Measurements from ENCODE around the gene GNPTG.

Gene GNPTG

DNA sequence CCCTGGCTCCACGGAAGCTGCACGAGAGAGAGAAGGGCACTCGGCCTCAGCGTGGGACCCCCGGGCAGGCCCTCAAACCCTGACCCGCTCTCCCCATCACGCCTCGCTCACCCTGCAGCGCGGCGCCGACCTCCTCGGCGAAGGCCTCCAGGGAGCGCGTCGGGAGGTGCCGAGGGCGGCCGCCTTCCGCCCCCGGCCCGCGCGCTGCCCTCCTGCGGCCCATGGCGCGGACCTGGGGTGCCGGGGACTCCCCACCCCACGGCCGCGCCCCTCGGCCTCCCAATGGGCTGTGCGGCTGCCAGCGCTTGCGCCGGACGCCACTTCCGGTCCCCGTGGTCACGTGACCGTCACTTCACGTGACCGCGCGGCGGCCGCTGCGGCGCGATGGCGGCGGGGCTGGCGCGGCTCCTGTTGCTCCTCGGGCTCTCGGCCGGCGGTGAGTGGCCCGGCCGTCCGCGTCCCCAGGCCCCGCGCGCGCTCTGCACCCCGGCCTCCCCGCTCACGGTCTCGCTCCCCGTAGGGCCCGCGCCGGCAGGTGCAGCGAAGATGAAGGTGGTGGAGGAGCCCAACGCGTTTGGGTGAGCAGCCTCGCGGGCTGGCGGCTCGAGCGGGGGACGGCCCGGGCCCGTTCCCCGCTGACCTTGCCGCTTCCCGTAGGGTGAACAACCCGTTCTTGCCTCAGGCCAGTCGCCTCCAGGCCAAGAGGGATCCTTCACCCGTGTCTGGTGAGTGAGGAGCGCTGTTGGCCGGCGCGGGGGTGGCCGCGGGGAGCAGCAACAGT, at the start of gene GNPTG, which contains the start of gene TSR3:
GNPTG (plus strand) TSS at position 350 of the 781 bp plus-strand sequence; CDS start at position 385, 35 bp downstream.
TSR3 (minus strand) TSS at position 297 of the 781 bp plus-strand sequence; CDS start at position 223, 74 bp downstream.
- Histone ChIP-seq H3K9me3 (ENCODE audit: control insufficient read depth, low read length) (no peaks in the 10 kb centered on the region), H3K27me3 (ENCODE audit: control insufficient read depth, insufficient read depth, low read length) (no peaks in the 10 kb centered on the region), H3K9ac (ENCODE audit: low read length) (peak within 1 kb of the TSS; percentile 73), H3K4me3 (ENCODE audit: low read length) (peak within 1 kb of the TSS; percentile 66), H3K4me1 (ENCODE audit: control insufficient read depth, insufficient read depth, low read length) (peaks cover 12% of the 10 kb centered on the region), H3K36me3 (ENCODE audit: control insufficient read depth, insufficient read depth, low read length) (no peaks in the 10 kb centered on the region)

GRCh38 chr16:1305823-1306222, 45.9 kb upstream of the GNPTG start:
- Histone ChIP-seq H3K4me3 (ENCODE audit: low read length) (no peak overlapping the region), H3K27me3 (ENCODE audit: control insufficient read depth, insufficient read depth, low read length) (peaks cover 6% of the 10 kb centered on the region), H3K9ac (ENCODE audit: low read length) (no peak overlapping the region), H3K36me3 (ENCODE audit: control insufficient read depth, insufficient read depth, low read length) (no peaks in the 10 kb centered on the region), H3K9me3 (ENCODE audit: control insufficient read depth, low read length) (no peaks in the 10 kb centered on the region), H3K4me1 (ENCODE audit: control insufficient read depth, insufficient read depth, low read length) (peaks cover 13% of the 10 kb centered on the region)

DNA sequence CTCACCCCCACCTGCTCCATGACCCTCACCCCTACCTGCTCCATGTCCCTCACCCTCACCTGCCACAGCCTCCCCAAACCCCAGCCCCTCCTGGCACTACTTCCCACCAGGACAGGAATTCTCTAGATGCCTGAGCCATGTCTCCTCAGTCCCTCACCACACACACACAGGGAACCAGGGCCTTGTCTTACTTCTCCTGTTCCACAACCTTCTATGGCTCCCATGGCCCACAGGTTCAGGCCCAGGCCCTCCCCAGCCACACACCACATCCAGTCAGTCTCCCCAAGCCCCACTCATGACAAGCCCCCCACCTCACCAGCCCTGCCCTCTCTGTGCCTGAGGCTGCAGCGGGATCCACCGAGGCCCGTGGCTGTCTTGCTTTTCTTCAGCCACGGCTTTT, 45.4 kb upstream of the GNPTG start:
- Histone ChIP-seq H3K27me3 (ENCODE audit: control insufficient read depth, insufficient read depth, low read length) (peaks cover 5% of the 10 kb centered on the region), H3K4me3 (ENCODE audit: low read length) (no peak overlapping the region), H3K9ac (ENCODE audit: low read length) (no peak overlapping the region), H3K9me3 (ENCODE audit: control insufficient read depth, low read length) (no peaks in the 10 kb centered on the region), H3K36me3 (ENCODE audit: control insufficient read depth, insufficient read depth, low read length) (no peaks in the 10 kb centered on the region), H3K4me1 (ENCODE audit: control insufficient read depth, insufficient read depth, low read length) (peaks cover 15% of the 10 kb centered on the region)

DNA sequence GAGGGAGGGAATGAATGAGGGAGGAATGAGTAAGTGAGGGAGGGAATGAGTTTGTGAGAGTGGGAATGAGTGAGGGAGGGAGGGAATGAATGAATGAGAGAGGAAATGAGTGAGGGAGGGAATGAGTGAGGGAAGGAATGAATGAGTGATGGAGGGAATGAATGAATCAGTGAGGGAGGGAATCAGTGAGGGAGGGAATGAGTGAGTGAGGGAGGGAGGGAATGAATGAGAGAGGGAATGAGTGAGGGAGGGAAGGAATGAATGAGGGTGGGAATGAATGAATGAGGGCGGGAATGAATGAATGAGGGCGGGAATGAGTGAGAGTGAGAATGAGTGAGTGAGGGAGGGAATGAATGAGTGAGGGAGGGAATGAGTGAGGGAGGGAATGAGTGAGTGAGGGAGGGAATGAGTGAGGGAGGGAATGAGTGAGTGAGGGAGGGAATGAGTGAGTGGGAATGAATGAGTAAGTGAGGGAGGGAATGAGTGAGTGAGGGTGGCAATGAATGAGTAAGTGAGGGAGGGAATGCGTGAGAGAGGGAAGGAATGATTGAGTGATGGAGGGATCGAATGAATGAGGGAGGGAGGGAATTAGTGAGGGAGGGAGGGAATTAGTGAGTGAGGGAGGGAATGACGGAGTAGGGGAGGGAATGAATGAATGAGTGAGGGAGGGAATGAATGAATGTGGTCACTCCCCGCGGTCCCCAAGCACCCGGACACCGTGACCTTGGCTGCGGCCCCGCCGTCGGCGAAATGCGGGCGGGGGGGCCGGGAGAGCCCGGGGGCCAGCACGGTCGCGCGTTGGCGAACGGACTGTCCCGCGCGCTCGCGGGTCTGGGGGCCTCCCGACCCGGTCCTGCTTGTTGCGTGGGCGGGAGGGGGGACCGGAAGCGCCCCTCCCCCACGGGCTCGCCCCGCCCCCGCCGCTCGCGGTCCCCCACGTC, 43.4 kb upstream of the GNPTG start:
- Histone ChIP-seq H3K4me3 (ENCODE audit: low read length) (no peak overlapping the region), H3K27me3 (ENCODE audit: control insufficient read depth, insufficient read depth, low read length) (no peaks in the 10 kb centered on the region), H3K9me3 (ENCODE audit: control insufficient read depth, low read length) (no peaks in the 10 kb centered on the region), H3K36me3 (ENCODE audit: control insufficient read depth, insufficient read depth, low read length) (no peaks in the 10 kb centered on the region), H3K4me1 (ENCODE audit: control insufficient read depth, insufficient read depth, low read length) (peaks cover 29% of the 10 kb centered on the region), H3K9ac (ENCODE audit: low read length) (peak overlapping the region; percentile 97)

DNA sequence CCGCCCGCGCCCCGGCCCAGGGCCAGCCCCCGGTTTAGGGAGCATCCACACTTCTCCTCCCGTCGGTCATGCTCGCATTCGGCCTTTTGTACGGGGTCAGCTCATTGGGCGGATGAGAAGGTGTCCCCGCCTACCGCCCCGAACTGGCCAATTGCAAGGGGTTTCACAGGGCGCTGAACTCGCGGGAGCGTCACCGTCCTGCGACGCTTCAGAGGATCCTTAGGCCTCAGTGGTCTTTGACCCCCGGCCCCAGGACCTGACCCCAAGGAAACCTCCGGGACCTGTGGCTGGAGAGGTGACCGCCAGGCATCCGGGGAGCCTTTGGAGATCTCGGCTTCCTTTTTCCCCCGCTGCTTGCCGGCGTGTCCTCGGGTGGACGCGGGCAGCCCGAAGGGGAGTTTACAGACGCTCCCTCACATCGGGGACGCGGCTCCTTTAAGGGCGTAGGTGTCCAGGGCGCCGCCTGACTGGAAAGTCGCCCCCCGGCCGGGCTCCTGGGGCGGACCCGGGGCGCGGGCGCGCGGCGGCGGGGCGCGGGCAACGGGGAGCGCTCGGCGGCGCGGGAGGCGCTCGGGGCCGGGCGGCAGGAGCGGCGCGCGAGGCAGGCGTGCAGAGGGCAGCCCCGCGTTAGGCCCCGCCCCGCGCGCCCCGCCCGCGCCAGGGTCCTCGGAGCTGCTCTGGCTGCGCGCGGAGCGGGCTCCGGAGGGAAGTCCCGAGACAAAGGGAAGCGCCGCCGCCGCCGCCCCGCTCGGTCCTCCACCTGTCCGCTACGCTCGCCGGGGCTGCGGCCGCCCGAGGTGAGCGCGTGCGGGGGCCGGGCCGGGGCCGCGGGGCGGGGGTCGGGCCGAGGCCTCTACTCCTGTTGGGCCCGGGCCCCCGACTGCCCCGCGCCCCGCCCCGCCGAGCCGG, 42.5 kb upstream of the GNPTG start, which contains the start of gene UBE2I:
UBE2I (plus strand) TSS at position 660 of the 909 bp plus-strand sequence. CDS start 4,395 bp downstream, outside the sequence.
- no peaks in the 10 kb centered on the region for H3K9me3 ChIP-seq (ENCODE audit: control insufficient read depth, low read length)
- H3K4me1 ChIP-seq (ENCODE audit: control insufficient read depth, insufficient read depth, low read length), result peaks cover 21% of the 10 kb centered on the region
- no peaks in the 10 kb centered on the region for H3K36me3 ChIP-seq (ENCODE audit: control insufficient read depth, insufficient read depth, low read length)
- peak within 1 kb of the TSS; percentile 44 for H3K4me3 ChIP-seq (ENCODE audit: low read length)
- H3K9ac ChIP-seq (ENCODE audit: low read length), result peak within 1 kb of the TSS; percentile 97
- no peaks in the 10 kb centered on the region for H3K27me3 ChIP-seq (ENCODE audit: control insufficient read depth, insufficient read depth, low read length)

GRCh38 chr16:1309888-1310831, 41.6 kb upstream of the GNPTG start:
- Histone ChIP-seq H3K9me3 (ENCODE audit: control insufficient read depth, low read length) (no peaks in the 10 kb centered on the region), H3K4me1 (ENCODE audit: control insufficient read depth, insufficient read depth, low read length) (peaks cover 21% of the 10 kb centered on the region)

GRCh38 chr16:1310832-1311200, 40.9 kb upstream of the GNPTG start:
- Histone ChIP-seq H3K9ac (ENCODE audit: low read length) (peak overlapping the region; percentile 82), H3K4me3 (ENCODE audit: low read length) (peak overlapping the region; percentile 44), H3K4me1 (ENCODE audit: control insufficient read depth, insufficient read depth, low read length) (peaks cover 21% of the 10 kb centered on the region), H3K9me3 (ENCODE audit: control insufficient read depth, low read length) (no peaks in the 10 kb centered on the region), H3K27me3 (ENCODE audit: control insufficient read depth, insufficient read depth, low read length) (no peaks in the 10 kb centered on the region), H3K36me3 (ENCODE audit: control insufficient read depth, insufficient read depth, low read length) (no peaks in the 10 kb centered on the region)

More at GRCh38 chr16:1309888-1310831, 41.6 kb upstream of the GNPTG start:
- Histone ChIP-seq H3K9ac (ENCODE audit: low read length) (peak overlapping the region; percentile 82), H3K4me3 (ENCODE audit: low read length) (peak overlapping the region; percentile 44), H3K27me3 (ENCODE audit: control insufficient read depth, insufficient read depth, low read length) (no peaks in the 10 kb centered on the region), H3K36me3 (ENCODE audit: control insufficient read depth, insufficient read depth, low read length) (no peaks in the 10 kb centered on the region)

DNA sequence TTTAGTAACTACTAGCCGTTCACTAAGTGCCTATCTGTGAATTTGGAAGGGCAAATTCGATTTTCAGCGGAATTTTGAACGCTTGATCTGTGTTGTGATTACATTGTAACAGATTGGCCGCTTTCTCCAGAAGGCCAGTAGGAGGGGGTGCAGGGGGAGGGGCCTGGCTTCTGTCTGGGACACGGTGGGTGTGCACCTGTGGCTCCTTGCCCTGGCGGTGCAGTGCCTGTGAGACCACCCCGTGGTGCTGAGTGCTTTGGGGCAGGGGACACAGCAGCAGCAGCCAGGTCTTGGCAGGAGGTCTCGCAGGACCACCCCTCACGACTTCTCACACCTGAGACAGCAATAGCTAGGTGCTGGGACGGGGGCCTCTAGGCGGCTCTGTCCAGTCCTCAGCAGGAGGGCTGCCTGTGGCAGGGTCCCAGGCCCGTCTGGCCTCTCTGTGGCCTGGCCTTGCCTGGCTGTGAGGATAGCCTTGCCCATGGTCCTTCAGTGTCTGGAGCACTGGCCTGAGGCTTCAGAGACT, 40.5 kb upstream of the GNPTG start:
- Histone ChIP-seq H3K4me3 (ENCODE audit: low read length) (peak overlapping the region; percentile 44), H3K36me3 (ENCODE audit: control insufficient read depth, insufficient read depth, low read length) (no peaks in the 10 kb centered on the region), H3K9me3 (ENCODE audit: control insufficient read depth, low read length) (no peaks in the 10 kb centered on the region), H3K9ac (ENCODE audit: low read length) (peak overlapping the region; percentile 82), H3K4me1 (ENCODE audit: control insufficient read depth, insufficient read depth, low read length) (peaks cover 21% of the 10 kb centered on the region), H3K27me3 (ENCODE audit: control insufficient read depth, insufficient read depth, low read length) (no peaks in the 10 kb centered on the region)

DNA sequence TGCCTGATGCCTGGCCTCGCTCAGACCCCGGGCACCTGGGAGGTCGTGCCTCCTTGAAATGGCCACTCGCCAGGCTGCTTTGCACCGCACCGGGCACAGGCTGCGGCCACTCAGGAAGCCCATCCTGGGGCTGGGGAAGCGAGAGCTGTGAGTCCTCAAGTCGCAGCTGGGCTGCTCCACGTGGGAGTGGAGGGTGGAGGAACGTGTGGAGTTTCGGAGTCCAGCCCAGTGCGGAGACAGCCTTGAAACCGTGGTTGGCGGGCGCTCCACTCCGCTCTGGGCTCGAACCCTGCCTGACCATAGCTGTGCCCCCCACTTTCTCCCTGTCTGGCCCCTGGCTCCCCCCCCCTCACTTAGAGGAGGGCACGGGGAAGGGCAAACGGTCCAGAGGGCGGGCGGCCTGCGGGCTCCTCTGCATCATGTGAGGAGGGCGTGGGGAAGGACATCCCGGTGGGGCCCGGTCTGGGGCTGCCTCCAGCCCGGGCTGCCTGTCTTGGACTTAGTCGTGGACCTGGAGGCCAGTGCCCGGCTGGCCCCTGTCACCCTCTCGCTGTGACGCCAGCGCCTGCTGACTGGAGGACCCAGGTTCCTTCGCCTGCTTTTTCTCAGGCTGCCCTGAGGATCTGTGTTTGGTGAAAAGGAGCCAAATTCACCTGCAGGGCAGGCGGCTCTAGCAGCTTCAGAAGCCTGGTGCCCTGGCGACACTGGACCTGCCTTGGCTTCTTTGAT, 39.8 kb upstream of the GNPTG start:
- H3K4me3 ChIP-seq (ENCODE audit: low read length), result peak overlapping the region; percentile 44
- H3K9me3 ChIP-seq (ENCODE audit: control insufficient read depth, low read length), result no peaks in the 10 kb centered on the region
- H3K27me3 ChIP-seq (ENCODE audit: control insufficient read depth, insufficient read depth, low read length), result no peaks in the 10 kb centered on the region
- H3K4me1 ChIP-seq (ENCODE audit: control insufficient read depth, insufficient read depth, low read length), result peaks cover 21% of the 10 kb centered on the region
- H3K9ac ChIP-seq (ENCODE audit: low read length), result peak overlapping the region; percentile 82
- no peaks in the 10 kb centered on the region for H3K36me3 ChIP-seq (ENCODE audit: control insufficient read depth, insufficient read depth, low read length)

- Histone ChIP-seq H3K36me3 (ENCODE audit: control insufficient read depth, insufficient read depth, low read length) (peaks cover 3% of the 10 kb centered on the region), H3K27me3 (ENCODE audit: control insufficient read depth, insufficient read depth, low read length) (no peaks in the 10 kb centered on the region), H3K9ac (ENCODE audit: low read length) (peak overlapping the region; percentile 82), H3K4me3 (ENCODE audit: low read length) (no peak overlapping the region), H3K4me1 (ENCODE audit: control insufficient read depth, insufficient read depth, low read length) (peaks cover 21% of the 10 kb centered on the region), H3K9me3 (ENCODE audit: control insufficient read depth, low read length) (no peaks in the 10 kb centered on the region)
Observed at GRCh38 chr16:1312467-1312816, 39.3 kb upstream of the GNPTG start.
